ENCODE data around the gene ANKRD17. TPM values are rescaled to one million over a fixed set of nuclear protein-coding genes. Genes with fewer than 3 reads are reported as not detected.

Gene ANKRD17
- total RNA-seq, 2 experiments from 2014 or later: 58.4 to 63.7 TPM

- ATAC-seq: no peak
- no peaks in the 10 kb centered on the region for H3K9me3 Mint-ChIP-seq (ENCODE audit: low read depth)
- CTCF ChIA-PET: interaction anchor here (1.2 kb wide), 1 partner anchor 28 kb away, joined by 3 read pairs; no protein-coding TSS in a partner anchor
- no peaks in the 10 kb centered on the region for H3K27me3 Mint-ChIP-seq
- POLR2A ChIA-PET: no interaction called here
- peaks cover 32% of the 10 kb centered on the region for H3K36me3 Mint-ChIP-seq (ENCODE audit: low read depth)
- H3K27ac Mint-ChIP-seq: no peak overlapping the region
- H3K4me3 Mint-ChIP-seq: no peak overlapping the region
- intact Hi-C loops (cut with DNase I, micrococcal nuclease): no loop called here
- no peak for DNase-seq
- H3K4me1 Mint-ChIP-seq: peaks cover 21% of the 10 kb centered on the region
These were observed 64.5 kb downstream of the ANKRD17 start for GRCh38 chr4:73194064-73194463.

DNA sequence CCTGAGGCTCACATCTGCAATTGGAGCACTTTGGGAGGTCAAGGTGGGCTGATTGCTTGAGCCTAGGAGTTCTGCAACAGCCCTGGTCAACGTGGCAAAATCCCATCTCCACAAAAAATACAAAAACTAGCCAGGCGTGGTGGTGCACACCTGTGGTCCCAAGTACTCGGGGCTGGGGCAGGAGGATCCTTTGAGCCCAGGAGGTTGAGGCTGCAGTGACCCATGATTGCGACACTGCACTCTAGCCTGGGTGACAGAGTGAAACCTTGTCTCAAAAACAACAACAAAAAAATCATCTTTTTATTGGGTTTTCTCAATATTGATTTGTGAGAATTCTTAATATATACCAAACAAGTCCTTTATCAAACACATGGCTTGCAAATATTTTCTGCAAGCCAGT, 64.9 kb downstream of the ANKRD17 start:
- intact Hi-C loops (cut with DNase I, micrococcal nuclease): no loop called here
- POLR2A ChIA-PET: no interaction called here
- H3K27me3 Mint-ChIP-seq: no peaks in the 10 kb centered on the region

DNA sequence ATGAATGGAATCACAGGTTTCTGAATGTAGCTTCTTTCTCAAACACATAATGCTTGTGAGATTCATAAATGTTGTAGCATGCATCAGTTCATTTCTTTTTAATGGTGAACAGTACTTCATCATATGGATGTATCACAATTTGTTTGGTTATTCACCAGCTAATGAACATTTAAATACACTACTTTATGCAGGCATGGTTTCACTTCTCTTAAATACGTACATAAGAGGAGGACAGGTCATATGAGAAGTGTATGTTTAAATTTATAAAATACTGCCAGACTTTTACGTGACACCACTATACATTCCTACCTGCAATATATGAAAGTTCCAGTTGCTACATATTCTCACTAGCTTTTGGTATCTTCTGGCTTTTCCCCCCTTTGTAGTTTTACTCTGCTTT, 65.4 kb downstream of the ANKRD17 start:
- DNase-seq: no peak

More for the DNA sequence above, 64.9 kb downstream of the ANKRD17 start:
- no peak overlapping the region for H3K4me3 Mint-ChIP-seq
- H3K27ac Mint-ChIP-seq: no peak overlapping the region
- H3K36me3 Mint-ChIP-seq (ENCODE audit: low read depth): peaks cover 32% of the 10 kb centered on the region
- H3K9me3 Mint-ChIP-seq (ENCODE audit: low read depth): no peaks in the 10 kb centered on the region
- peaks cover 17% of the 10 kb centered on the region for H3K4me1 Mint-ChIP-seq
- no peak for DNase-seq
- CTCF ChIA-PET: interaction anchor here (1.6 kb wide), 1 partner anchor 18 kb away, joined by 8 read pairs; no protein-coding TSS in a partner anchor
- no peak for ATAC-seq

GRCh38 chr4:73189274-73189810, 69.3 kb downstream of the ANKRD17 start:
- peaks cover 18% of the 10 kb centered on the region for H3K4me1 Mint-ChIP-seq
- no peak overlapping the region for H3K4me3 Mint-ChIP-seq

More for the DNA sequence above, 65.4 kb downstream of the ANKRD17 start:
- H3K27ac Mint-ChIP-seq: no peak overlapping the region
- ChIA-PET CTCF (interaction anchor here (1.6 kb wide), 1 partner anchor 19 kb away, joined by 8 read pairs; no protein-coding TSS in a partner anchor), POLR2A (no interaction called here)
- H3K9me3 Mint-ChIP-seq (ENCODE audit: low read depth): no peaks in the 10 kb centered on the region
- intact Hi-C loops (cut with DNase I, micrococcal nuclease): no loop called here
- H3K36me3 Mint-ChIP-seq (ENCODE audit: low read depth): peaks cover 34% of the 10 kb centered on the region
- peaks cover 15% of the 10 kb centered on the region for H3K4me1 Mint-ChIP-seq
- no peak overlapping the region for H3K4me3 Mint-ChIP-seq
- H3K27me3 Mint-ChIP-seq: no peaks in the 10 kb centered on the region
- no peak for ATAC-seq

DNA sequence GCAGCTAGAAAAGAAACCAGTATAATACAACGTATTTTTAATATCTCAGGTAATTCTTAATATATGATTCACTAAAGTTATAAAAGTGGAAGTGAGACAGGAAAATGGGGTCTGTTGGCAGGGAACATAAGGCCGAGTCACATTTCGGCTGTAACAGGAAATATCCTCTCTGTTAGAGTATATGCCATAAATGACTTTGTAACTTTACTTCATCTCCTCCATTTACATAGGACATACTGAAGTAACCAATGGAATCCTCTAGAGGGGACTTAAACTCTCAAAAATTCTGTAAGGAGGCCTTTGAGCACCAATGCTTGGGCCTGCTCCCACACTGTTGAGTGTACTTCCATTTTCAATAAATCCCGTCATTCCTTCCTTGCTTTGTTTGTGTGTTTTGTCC, 71.3 kb downstream of the ANKRD17 start:
- H3K9me3 Mint-ChIP-seq (ENCODE audit: low read depth): no peaks in the 10 kb centered on the region
- ChIA-PET POLR2A (no interaction called here), CTCF (no interaction called here)
- peaks cover 16% of the 10 kb centered on the region for H3K4me1 Mint-ChIP-seq
- no peaks in the 10 kb centered on the region for H3K27me3 Mint-ChIP-seq
- no peak overlapping the region for H3K27ac Mint-ChIP-seq
- H3K36me3 Mint-ChIP-seq (ENCODE audit: low read depth): peaks cover 38% of the 10 kb centered on the region
- H3K4me3 Mint-ChIP-seq: no peak overlapping the region
- intact Hi-C loops (cut with DNase I, micrococcal nuclease): no loop called here
- peak; percentile 39 for ATAC-seq
- no peak for DNase-seq

More at GRCh38 chr4:73189274-73189810, 69.3 kb downstream of the ANKRD17 start:
- Mint-ChIP-seq H3K9me3 (ENCODE audit: low read depth) (no peaks in the 10 kb centered on the region), H3K27ac (no peak overlapping the region), H3K27me3 (no peaks in the 10 kb centered on the region), H3K36me3 (ENCODE audit: low read depth) (peaks cover 30% of the 10 kb centered on the region)
- ChIA-PET CTCF (interaction anchor here (0.6 kb wide), 1 partner anchor 8 kb away, joined by 3 read pairs; no protein-coding TSS in a partner anchor), POLR2A (no interaction called here)
- no peak for ATAC-seq
- intact Hi-C loops (cut with DNase I, micrococcal nuclease): no loop called here
- no peak for DNase-seq

- intact Hi-C loops (cut with DNase I, micrococcal nuclease): no loop called here
- H3K27me3 Mint-ChIP-seq: no peaks in the 10 kb centered on the region
- no peak overlapping the region for H3K4me3 Mint-ChIP-seq
- peaks cover 16% of the 10 kb centered on the region for H3K4me1 Mint-ChIP-seq
- no peaks in the 10 kb centered on the region for H3K9me3 Mint-ChIP-seq (ENCODE audit: low read depth)
- peaks cover 34% of the 10 kb centered on the region for H3K36me3 Mint-ChIP-seq (ENCODE audit: low read depth)
- no peak overlapping the region for H3K27ac Mint-ChIP-seq
- DNase-seq (no peak), ATAC-seq (no peak)
- ChIA-PET POLR2A (no interaction called here), CTCF (no interaction called here)
These were observed 72.7 kb downstream of the ANKRD17 start for GRCh38 chr4:73185903-73186302.

- ATAC-seq (no peak), DNase-seq (no peak)
- no peak overlapping the region for H3K4me3 Mint-ChIP-seq
- ChIA-PET POLR2A (no interaction called here), CTCF (interaction anchor here (1.1 kb wide), 1 partner anchor 17 kb away, joined by 3 read pairs; no protein-coding TSS in a partner anchor)
- H3K4me1 Mint-ChIP-seq: peaks cover 27% of the 10 kb centered on the region
- peaks cover 25% of the 10 kb centered on the region for H3K36me3 Mint-ChIP-seq (ENCODE audit: low read depth)
- H3K9me3 Mint-ChIP-seq (ENCODE audit: low read depth): peaks cover 1% of the 10 kb centered on the region
- H3K27me3 Mint-ChIP-seq: no peaks in the 10 kb centered on the region
- H3K27ac Mint-ChIP-seq: no peak overlapping the region
- intact Hi-C loops (cut with DNase I, micrococcal nuclease): no loop called here
These were observed 77.4 kb downstream of the ANKRD17 start for GRCh38 chr4:73181231-73181630.

GRCh38 chr4:73178389-73178788, 80.2 kb downstream of the ANKRD17 start:
- ATAC-seq: no peak
- intact Hi-C loops (cut with DNase I, micrococcal nuclease): no loop called here
- Mint-ChIP-seq H3K27me3 (no peaks in the 10 kb centered on the region), H3K9me3 (ENCODE audit: low read depth) (peaks cover 19% of the 10 kb centered on the region), H3K4me3 (no peak overlapping the region), H3K36me3 (ENCODE audit: low read depth) (peaks cover 51% of the 10 kb centered on the region), H3K27ac (no peak overlapping the region), H3K4me1 (peaks cover 40% of the 10 kb centered on the region)
- DNase-seq: no peak
- ChIA-PET CTCF (no interaction called here), POLR2A (no interaction called here)

DNA sequence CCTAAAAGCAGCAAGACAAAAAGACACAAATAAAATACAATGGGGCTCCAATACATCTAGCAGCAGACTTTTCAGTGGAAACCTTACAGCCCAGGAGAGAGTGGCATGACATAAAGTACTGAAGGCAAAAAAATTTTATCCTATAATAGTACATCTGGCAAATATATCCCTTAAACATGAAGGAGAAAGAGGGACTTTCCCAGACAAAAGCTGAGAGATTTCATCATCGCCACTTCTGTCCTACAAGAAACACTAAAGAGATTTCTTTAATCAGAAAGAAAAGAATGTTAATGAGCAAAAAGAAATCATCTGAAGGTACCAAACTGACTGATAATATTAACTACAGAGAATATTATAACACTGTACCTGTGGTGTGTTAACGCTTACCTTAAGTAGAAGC, 86.4 kb downstream of the ANKRD17 start:
- H3K27ac Mint-ChIP-seq: peak overlapping the region; percentile 66
- ATAC-seq (no peak), DNase-seq (no peak)
- no peak overlapping the region for H3K4me3 Mint-ChIP-seq
- peaks cover 92% of the 10 kb centered on the region for H3K36me3 Mint-ChIP-seq (ENCODE audit: low read depth)
- ChIA-PET POLR2A (no interaction called here), CTCF (no interaction called here)
- peaks cover 19% of the 10 kb centered on the region for H3K9me3 Mint-ChIP-seq (ENCODE audit: low read depth)
- H3K4me1 Mint-ChIP-seq: peaks cover 30% of the 10 kb centered on the region
- intact Hi-C loops (cut with DNase I, micrococcal nuclease): no loop called here
- H3K27me3 Mint-ChIP-seq: no peaks in the 10 kb centered on the region

DNA sequence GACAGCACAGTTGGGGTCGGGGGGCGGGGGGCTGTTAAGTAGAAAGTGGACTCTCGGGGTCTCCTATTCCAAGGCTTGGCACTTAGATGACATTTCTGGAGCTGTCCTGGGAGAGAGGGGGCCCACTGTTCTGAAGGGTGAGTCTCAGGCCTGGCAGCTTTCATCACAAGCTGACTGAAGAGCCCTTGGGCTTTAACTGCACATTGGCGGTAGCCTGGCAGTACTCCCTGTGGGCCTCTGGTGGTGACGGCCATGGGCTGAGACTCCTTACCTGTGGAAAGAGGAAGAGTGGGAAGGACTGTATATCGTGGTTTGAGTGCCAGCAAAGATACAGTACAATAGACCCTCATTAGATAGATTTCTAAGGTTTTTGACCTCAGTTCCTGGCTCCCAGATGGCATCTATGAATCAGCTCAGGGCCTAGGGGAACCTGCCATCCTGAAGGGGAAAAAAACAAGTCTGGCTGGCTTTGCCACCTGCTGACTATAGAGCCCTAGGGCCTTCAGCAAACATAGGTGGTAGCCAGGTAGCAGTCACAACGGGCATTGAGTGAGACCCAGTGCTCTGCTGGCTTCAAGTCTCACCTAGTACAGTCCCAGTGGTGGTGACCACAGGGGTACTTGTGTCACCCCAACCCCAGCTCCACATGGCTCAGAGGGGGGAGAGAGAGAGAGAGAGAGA, 87.9 kb downstream of the ANKRD17 start:
- H3K4me1 Mint-ChIP-seq: peaks cover 23% of the 10 kb centered on the region
- DNase-seq: no peak
- no peaks in the 10 kb centered on the region for H3K27me3 Mint-ChIP-seq
- H3K36me3 Mint-ChIP-seq (ENCODE audit: low read depth): peaks cover 90% of the 10 kb centered on the region
- intact Hi-C loops (cut with DNase I, micrococcal nuclease): no loop called here
- no peak overlapping the region for H3K4me3 Mint-ChIP-seq
- peaks cover 21% of the 10 kb centered on the region for H3K9me3 Mint-ChIP-seq (ENCODE audit: low read depth)
- CTCF ChIA-PET: interaction anchor here (0.9 kb wide), 1 partner anchor 86 kb away, joined by 5 read pairs; no protein-coding TSS in a partner anchor
- ATAC-seq: no peak
- POLR2A ChIA-PET: no interaction called here
- no peak overlapping the region for H3K27ac Mint-ChIP-seq

- no peak for DNase-seq
- ChIA-PET CTCF (interaction anchor here (1.5 kb wide), 1 partner anchor 28 kb away, joined by 3 read pairs; no protein-coding TSS in a partner anchor), POLR2A (no interaction called here)
These were observed 92.4 kb downstream of the ANKRD17 start for GRCh38 chr4:73166212-73166611.

More at GRCh38 chr4:73166212-73166611, 92.4 kb downstream of the ANKRD17 start:
- H3K4me1 Mint-ChIP-seq: no peaks in the 10 kb centered on the region
- peaks cover 70% of the 10 kb centered on the region for H3K36me3 Mint-ChIP-seq (ENCODE audit: low read depth)
- no peak for ATAC-seq
- intact Hi-C loops (cut with DNase I, micrococcal nuclease): loop anchor here in 1 of 2 experiments (10.0 kb wide), 1 partner anchor 89 kb away; the partner anchor contains the start of gene ANKRD17
- H3K4me3 Mint-ChIP-seq: no peak overlapping the region
- H3K27me3 Mint-ChIP-seq: no peaks in the 10 kb centered on the region
- H3K9me3 Mint-ChIP-seq (ENCODE audit: low read depth): peaks cover 7% of the 10 kb centered on the region
- no peak overlapping the region for H3K27ac Mint-ChIP-seq
